AG09309 (cell line): ENCODE results near the gene TBC1D26.
"Not testable (repeated sequence)": the region's sequence is repeated elsewhere in the genome, so short reads cannot be mapped to it uniquely, and the experiment has no call there.

Experiments
- DNase-seq: peaks from one replicate; pipeline ENCODE4 v3.0.0-alpha.2; 2010; ENCODE audit warnings: low read depth
- H3K4me3 ChIP-seq: 2 replicates; pipeline ENCODE4 v1.5.1; 2011; ENCODE audit warnings: mild to moderate bottlenecking, low read depth, low read length, moderate library complexity; ENCODE audit not compliant: control insufficient read depth
- TF ChIP-seq, protein P1 (sequence below): IDR thresholded peaks from 2 replicates; pipeline ENCODE4 v1.5.1; 2011; ENCODE audit warnings: mild to moderate bottlenecking, low read depth, low read length, inconsistent platforms; ENCODE audit not compliant: insufficient read depth, control insufficient read depth; ENCODE audit errors: missing control alignments

TBC1D26 gene

DNA sequence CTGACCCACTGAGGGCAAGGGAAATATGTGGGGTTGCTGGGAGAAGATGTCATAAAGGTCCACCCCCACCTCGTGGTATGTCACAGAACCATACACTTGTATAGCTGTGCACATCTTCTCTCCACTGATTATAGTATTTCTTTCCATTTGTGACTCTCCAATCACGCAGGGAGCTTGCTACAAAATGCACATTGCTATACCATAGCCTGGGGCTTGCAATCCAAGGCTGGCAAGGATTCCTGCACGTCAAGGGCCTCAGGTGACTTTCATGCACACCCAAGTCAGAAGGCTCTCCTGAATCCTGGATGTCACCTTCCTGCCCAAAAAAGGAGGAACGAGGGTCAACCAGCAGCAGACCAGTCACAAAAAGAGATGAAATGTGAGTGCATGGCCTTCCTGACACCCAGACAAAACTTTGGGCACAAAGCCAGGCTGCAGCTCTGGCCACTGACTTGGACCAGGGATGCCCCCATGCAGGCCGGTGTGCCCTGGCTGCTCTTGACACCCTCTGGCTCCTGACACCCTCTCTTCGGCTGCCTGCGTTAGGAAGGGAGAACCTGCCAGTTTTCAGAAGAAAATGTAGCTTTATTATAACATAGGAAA, 12.1 kb downstream of the TBC1D26 start:
- TF ChIP-seq, protein P1, sequence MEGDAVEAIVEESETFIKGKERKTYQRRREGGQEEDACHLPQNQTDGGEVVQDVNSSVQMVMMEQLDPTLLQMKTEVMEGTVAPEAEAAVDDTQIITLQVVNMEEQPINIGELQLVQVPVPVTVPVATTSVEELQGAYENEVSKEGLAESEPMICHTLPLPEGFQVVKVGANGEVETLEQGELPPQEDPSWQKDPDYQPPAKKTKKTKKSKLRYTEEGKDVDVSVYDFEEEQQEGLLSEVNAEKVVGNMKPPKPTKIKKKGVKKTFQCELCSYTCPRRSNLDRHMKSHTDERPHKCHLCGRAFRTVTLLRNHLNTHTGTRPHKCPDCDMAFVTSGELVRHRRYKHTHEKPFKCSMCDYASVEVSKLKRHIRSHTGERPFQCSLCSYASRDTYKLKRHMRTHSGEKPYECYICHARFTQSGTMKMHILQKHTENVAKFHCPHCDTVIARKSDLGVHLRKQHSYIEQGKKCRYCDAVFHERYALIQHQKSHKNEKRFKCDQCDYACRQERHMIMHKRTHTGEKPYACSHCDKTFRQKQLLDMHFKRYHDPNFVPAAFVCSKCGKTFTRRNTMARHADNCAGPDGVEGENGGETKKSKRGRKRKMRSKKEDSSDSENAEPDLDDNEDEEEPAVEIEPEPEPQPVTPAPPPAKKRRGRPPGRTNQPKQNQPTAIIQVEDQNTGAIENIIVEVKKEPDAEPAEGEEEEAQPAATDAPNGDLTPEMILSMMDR: no peak
- DNase-seq: no peak
- no peak overlapping the region for H3K4me3 ChIP-seq

DNA sequence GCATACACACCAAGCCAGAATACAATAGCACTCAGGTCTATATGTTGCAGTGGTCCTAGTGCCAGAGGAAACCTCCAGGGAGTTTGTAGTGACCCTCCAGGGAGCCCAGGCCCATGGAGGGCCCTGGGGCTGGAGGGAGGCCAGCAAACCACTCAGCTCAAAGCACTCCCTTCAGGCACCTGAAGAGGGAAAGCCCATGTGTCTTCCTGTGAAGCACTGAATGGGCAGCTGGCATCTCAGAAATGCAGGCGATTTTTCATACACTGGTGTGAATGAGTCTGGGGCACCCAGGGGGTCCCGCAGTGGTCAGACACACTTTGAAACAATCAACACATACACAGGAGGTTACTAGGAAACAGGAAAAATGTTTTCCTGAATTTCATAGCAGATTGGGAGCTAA, 12.8 kb downstream of the TBC1D26 start:
- no peak for DNase-seq
- no peak overlapping the region for H3K4me3 ChIP-seq
- TF ChIP-seq, protein P1: no peak

DNA sequence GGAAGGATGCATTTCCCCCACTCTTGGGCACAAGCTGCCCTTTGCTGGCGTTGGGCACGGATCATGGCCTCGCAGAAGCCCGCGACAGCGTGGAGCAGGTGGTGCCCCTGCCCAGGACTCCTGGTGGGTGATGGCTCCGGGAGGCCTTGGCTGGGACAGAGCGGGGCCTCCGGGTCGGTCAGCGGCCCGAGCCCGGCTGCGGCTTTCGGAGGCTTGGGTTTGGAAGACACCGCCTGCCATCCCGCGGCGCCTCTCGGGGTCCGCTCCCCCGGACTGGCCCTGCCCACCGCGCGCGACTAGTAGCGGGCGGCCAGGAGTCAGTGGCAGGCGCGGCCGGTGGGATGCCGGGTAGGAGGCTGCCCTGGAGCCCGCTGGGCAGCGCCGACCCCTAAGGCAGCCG, 17.3 kb downstream of the TBC1D26 start:
- not testable (repeated sequence) for H3K4me3 ChIP-seq, DNase-seq

DNA sequence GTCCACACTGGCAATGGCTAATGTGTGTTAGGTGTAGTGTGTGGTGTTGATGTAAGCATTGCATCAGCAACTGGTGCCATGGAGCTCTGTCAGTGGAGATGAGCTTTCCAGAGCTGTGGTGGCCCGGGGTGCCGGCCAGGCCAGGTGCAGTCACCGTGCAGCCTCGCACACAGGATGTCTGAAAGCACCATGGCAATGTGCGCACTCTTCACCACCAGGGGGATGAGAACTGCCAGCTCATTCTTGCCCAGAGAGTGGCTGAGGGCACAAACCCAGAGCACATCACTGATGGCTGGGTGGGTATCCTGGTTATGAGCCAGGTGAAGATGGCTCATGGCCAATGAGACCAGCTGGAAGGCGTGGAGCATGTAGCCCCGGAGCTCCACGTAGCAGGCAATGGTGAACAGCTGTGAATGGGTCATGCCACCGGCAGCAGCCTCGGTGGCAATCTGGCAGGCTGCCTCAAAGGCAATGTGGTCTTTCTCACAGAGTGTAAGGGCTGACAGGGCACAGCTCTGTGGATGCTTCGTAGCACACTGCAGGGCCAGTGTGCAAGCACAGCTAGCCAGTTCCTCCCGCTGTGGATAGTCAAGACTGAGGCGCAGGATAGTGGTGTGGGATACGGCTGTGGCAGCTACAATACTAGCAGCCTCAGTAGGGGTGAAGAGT, 36.9 kb downstream of the TBC1D26 start:
- not testable (repeated sequence) for DNase-seq

DNA sequence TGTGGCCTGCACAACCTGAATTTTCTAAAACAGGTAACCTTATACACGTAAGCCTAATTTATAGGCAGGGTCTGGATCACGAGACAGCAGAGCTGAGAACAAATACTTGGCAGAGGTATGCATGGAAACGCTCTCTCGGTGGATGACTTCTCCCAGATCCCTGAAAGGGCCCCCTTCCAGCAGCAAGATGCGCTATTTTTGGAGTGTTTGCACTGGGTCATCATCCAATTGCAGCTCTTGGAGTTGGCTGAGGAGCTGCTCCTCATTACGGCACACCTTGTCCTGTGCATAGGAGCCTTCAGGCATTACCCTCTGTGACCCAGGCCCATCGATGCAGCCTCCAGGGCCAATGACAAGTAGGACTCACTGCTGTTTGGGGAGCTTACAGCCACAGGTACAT, 38.6 kb downstream of the TBC1D26 start:
- DNase-seq, H3K4me3 ChIP-seq: not testable (repeated sequence)

More for the DNA sequence above, 36.9 kb downstream of the TBC1D26 start:
- H3K4me3 ChIP-seq: not testable (repeated sequence)

DNA sequence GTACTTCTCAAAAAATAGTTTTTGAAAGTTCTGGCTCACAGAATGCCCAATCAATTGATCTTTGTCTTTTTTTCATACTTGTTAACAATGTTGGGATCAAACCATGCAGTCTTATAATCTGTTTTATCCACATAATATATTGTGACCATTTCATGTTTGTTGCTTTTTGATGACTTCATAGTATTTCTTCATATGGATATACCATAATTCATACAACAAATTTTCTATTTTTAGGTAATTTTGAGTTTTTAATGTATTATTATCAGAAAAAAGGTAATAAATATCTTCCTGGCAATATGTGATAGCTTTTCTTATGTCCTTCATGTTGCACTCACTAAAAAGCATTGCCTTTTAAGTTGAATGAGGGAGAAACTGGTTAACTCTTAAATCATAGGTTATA, 44.8 kb downstream of the TBC1D26 start:
- TF ChIP-seq, protein P1: no peak
- no peak for DNase-seq
- no peak overlapping the region for H3K4me3 ChIP-seq

DNA sequence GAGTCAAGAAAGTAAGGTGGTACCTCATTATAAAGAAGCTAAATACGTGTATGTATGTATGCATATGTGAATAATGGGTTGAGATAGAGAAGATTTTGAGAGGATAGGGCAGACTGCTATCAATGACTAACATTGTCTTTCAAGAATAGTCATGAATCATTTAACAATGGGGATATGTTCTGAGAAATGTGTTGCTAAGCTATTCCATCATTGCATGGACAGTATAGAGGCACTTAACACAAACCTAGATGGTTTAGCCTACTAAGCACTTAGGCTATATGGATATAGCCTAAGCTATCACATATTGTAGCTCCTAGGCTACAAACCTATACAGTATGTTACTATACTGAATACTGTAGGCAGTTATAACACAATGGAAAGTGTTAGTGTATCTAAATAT, 45.2 kb downstream of the TBC1D26 start:
- no peak overlapping the region for H3K4me3 ChIP-seq
- no peak for DNase-seq
- TF ChIP-seq, protein P1: no peak

DNA sequence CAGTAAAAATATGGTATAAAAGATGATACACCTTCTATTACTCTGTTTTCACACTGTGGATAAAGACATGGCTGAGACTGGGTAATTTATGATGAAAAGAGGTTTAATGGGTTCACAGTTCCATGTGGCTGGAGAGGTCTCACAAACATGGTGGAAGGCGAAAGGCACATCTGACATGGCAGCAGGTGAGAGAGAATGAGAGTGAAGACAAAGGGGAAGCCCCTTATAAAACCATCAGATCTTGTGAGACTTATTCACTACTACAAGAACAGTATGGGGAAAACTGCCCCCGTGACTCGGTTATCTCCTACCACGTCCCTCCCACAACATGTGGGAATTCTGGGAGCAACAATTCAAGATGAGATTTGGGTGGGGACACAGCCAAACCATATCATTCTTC, 45.6 kb downstream of the TBC1D26 start:
- TF ChIP-seq, protein P1: no peak

More for the DNA sequence above, 45.6 kb downstream of the TBC1D26 start:
- H3K4me3 ChIP-seq: no peak overlapping the region
- DNase-seq: no peak
